Gastroesophageal sphincter (tissue), 3 donors: Measurements from ENCODE around the gene CLDN4.

Experiments
- POLR2A ChIP-seq, 2 donors: fragments of 450-650 bp; IDR thresholded peaks; one replicate each; pipeline ENCODE4 v1.6.1; 2017; ENCODE audit warnings: antibody characterized with exemption in 2 of 2, mild to moderate bottlenecking in 2 of 2, moderate library complexity in 1 of 2
- TF ChIP-seq, protein P1 (sequence below), 4 experiments: fragments of 200-600 bp in 2 of 4; fragments of 450-650 bp in 2 of 4; sonication (generic) in 1 of 4; IDR thresholded peaks; one replicate each; pipeline ENCODE4 v1.5.1; 2017 to 2019; ENCODE audit warnings: antibody characterized with exemption in 4 of 4, mild to moderate bottlenecking in 2 of 4, moderate library complexity in 2 of 4

DNA sequence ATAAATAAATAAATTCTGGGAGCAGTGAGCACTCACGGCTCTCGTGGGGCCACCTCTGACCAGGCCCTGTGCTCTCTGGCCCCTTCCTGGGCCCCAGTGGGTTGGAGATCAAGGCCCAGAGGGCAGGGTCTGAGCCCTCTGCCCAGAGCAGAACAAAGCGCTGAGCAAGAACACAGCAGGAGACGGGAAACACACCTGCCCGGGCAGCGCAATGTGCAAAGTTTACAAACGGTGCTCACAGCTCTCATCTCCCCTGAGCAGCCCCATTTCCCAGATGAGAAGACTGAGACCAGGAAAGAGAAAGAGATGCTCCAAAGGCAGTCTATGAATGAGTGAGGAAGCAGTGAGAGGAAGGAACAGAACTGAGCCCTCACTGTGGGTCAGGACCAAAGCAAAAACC is 8.5 kb downstream of the CLDN4 start:
- TF ChIP-seq, protein P1, sequence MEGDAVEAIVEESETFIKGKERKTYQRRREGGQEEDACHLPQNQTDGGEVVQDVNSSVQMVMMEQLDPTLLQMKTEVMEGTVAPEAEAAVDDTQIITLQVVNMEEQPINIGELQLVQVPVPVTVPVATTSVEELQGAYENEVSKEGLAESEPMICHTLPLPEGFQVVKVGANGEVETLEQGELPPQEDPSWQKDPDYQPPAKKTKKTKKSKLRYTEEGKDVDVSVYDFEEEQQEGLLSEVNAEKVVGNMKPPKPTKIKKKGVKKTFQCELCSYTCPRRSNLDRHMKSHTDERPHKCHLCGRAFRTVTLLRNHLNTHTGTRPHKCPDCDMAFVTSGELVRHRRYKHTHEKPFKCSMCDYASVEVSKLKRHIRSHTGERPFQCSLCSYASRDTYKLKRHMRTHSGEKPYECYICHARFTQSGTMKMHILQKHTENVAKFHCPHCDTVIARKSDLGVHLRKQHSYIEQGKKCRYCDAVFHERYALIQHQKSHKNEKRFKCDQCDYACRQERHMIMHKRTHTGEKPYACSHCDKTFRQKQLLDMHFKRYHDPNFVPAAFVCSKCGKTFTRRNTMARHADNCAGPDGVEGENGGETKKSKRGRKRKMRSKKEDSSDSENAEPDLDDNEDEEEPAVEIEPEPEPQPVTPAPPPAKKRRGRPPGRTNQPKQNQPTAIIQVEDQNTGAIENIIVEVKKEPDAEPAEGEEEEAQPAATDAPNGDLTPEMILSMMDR (IDR thresholded peaks at IDR 0.05) = no peak
- no peak for TF ChIP-seq POLR2A (IDR thresholded peaks at IDR 0.05)
